HepG2 (cell line): ENCODE measurements around the gene NPPA. TPM values are rescaled to one million over a fixed set of nuclear protein-coding genes. Genes with fewer than 3 reads are reported as not detected.
A peak's percentile ranks its signal among the peaks of the same experiment; 100 is the strongest.

Source experiments
- EED ChIP-seq: sonication (generic); formaldehyde crosslinking; IDR thresholded peaks from 2 replicates; pipeline ENCODE4 v1.5.0; 2020; ENCODE audit warnings: mild to moderate bottlenecking, missing genetic modification reagents
- ELF1 ChIP-seq: sonication (generic); formaldehyde crosslinking; IDR thresholded peaks from 2 replicates; pipeline ENCODE4 v1.4.0; 2020; ENCODE audit warnings: missing genetic modification reagents
- ELK4 ChIP-seq: sonication (generic); formaldehyde crosslinking; IDR thresholded peaks from 2 replicates; pipeline ENCODE4 v1.9.0; 2021; ENCODE audit warnings: missing genetic modification reagents, borderline replicate concordance
- JARID2 ChIP-seq: sonication (generic); formaldehyde crosslinking; IDR thresholded peaks from 2 replicates; pipeline ENCODE4 v1.8.1; 2023; ENCODE audit warnings: missing genetic modification reagents, inconsistent platforms; ENCODE audit not compliant: insufficient replicate concordance
- KDM1A ChIP-seq: IDR thresholded peaks from 2 replicates; pipeline ENCODE4 v1.6.1; 2016; ENCODE audit warnings: missing compliant biosample characterization
- MBNL3 ChIP-seq: fragments of 250-450 bp; sonication (Bioruptor Pico); conservative IDR thresholded peaks from 2 replicates; pipeline ENCODE4 v1.8.0; 2022; ENCODE audit warnings: mild to moderate bottlenecking, inconsistent platforms
- MYPOP ChIP-seq: sonication (generic); formaldehyde crosslinking; IDR thresholded peaks from 2 replicates; pipeline ENCODE4 v1.8.1; 2023; ENCODE audit warnings: mild to moderate bottlenecking, moderate library complexity, missing genetic modification reagents
- NFIC ChIP-seq: IDR thresholded peaks from 2 replicates; pipeline ENCODE4 v1.6.1; 2012; ENCODE audit warnings: mild to moderate bottlenecking, low read length, inconsistent platforms
- PLRG1 ChIP-seq: fragments of 450-650 bp; conservative IDR thresholded peaks from 2 replicates; pipeline ENCODE4 v1.6.1; 2016
- POLR2G ChIP-seq: fragments of 200-400 bp; formaldehyde crosslinking; IDR thresholded peaks from 2 replicates; pipeline ENCODE4 v1.6.1; 2018; ENCODE audit warnings: mild to moderate bottlenecking, low read depth, low read length, moderate library complexity
- SALL2 ChIP-seq: sonication (generic); formaldehyde crosslinking; IDR thresholded peaks from 2 replicates; pipeline ENCODE4 v1.8.1; 2023; ENCODE audit warnings: mild to moderate bottlenecking, missing genetic modification reagents, inconsistent platforms
- SSRP1 ChIP-seq: IDR thresholded peaks from 2 replicates; pipeline ENCODE4 v1.6.1; 2016; ENCODE audit warnings: control low read depth
- USF2 ChIP-seq, 2 experiments: sonication (generic) in 1 of 2; formaldehyde crosslinking in 1 of 2; IDR thresholded peaks; 2 replicates each; pipeline versions ENCODE4 v1.5.1 to v1.6.1; 2011 to 2020; ENCODE audit warnings: borderline replicate concordance in 1 of 2, low read depth in 1 of 2, low read length in 1 of 2, mild to moderate bottlenecking in 1 of 2, missing genetic modification reagents in 1 of 2, moderate library complexity in 1 of 2
- ZHX2 ChIP-seq, 2 experiments: sonication (generic) in 1 of 2; formaldehyde crosslinking in 1 of 2; IDR thresholded peaks; 2 replicates each; pipeline versions ENCODE4 v1.6.1 to v1.9.0; 2014 to 2022; ENCODE audit warnings: antibody characterized with exemption in 1 of 2, borderline replicate concordance in 1 of 2, inconsistent platforms in 1 of 2, low read depth in 1 of 2, missing genetic modification reagents in 1 of 2
- ZNF30 ChIP-seq: sonication (generic); formaldehyde crosslinking; IDR thresholded peaks from 2 replicates; pipeline ENCODE4 v1.5.0; 2020; ENCODE audit warnings: mild to moderate bottlenecking, missing genetic modification reagents
- ZNF331 ChIP-seq: sonication (generic); formaldehyde crosslinking; IDR thresholded peaks from 2 replicates; pipeline ENCODE4 v1.4.0; 2020; ENCODE audit warnings: missing genetic modification reagents
- ZNF580 ChIP-seq: IDR thresholded peaks from 2 replicates; pipeline ENCODE4 v1.6.1; 2016; ENCODE audit warnings: low read depth, borderline replicate concordance
- polyA plus RNA-seq, 8 experiments: library from polyadenylated mRNA; depleted of rRNA in 3 of 8; stranded (reverse) in 7 of 8; unstranded in 1 of 8; fragments of >200 nt; fragmentation: Illumina TruSeq in 4 of 8; extraction: Trizol in 4 of 8; gene quantifications; 2 replicates each; pipeline versions ENCODE4 v1.2.1 to v1.2.3, GENCODE V29; 2011 to 2016; ENCODE audit warnings: low read depth in 4 of 8, missing spikeins in 1 of 8, mixed read lengths in 1 of 8; ENCODE audit not compliant: insufficient read depth in 1 of 8
- total RNA-seq, 5 experiments: library from RNA; depleted of rRNA; stranded (reverse); fragments of >200 nt; fragmentation: Illumina TruSeq; extraction: Trizol; gene quantifications; 2 replicates each; pipeline ENCODE4 v1.2.3, GENCODE V29; 2016; ENCODE audit warnings: low read depth in 1 of 5

Gene NPPA
- total and polyA plus RNA-seq, 2 of the 13 experiments (the other 11 are each of a cell fraction or from before 2014, with no cell fraction given) = not detected

GRCh38 chr1:11842154-11843041 is 5.2 kb downstream of the NPPA start (continued):
- 0 out of 2 replicates have a peak, but pooled peaks have one; percentile 46 for TF ChIP-seq ZHX2 (IDR thresholded peaks at IDR 0.05; ENCODE audit: low read depth)
- TF ChIP-seq ZHX2 (CRISPR knock-in tag; IDR thresholded peaks at IDR 0.05; ENCODE audit: borderline replicate concordance) = no peak
- no peak for TF ChIP-seq ZNF30
- TF ChIP-seq NFIC = peak; percentile 64
- TF ChIP-seq ZNF580 (CRISPR knock-in tag) = no peak
- peak; percentile 99 for TF ChIP-seq SSRP1 (CRISPR knock-in tag)
- 0 out of 2 replicates have a peak, but pooled peaks have one; percentile 32 for TF ChIP-seq ELF1 (CRISPR knock-in tag)
- peak; percentile 65; the same call in 1 of the 2 replicates for TF ChIP-seq KDM1A (CRISPR knock-in tag)
- TF ChIP-seq USF2 (IDR thresholded peaks at IDR 0.05; ENCODE audit: low read depth, low read length) = no peak
- TF ChIP-seq USF2 (CRISPR knock-in tag; IDR thresholded peaks at IDR 0.05; ENCODE audit: borderline replicate concordance) = peak; percentile 64; the same call in 1 of the 2 replicates
- TF ChIP-seq POLR2G = peak; percentile 16
- no peak for TF ChIP-seq MBNL3 (CRISPR knock-in tag)
- no peak for TF ChIP-seq ELK4 (CRISPR knock-in tag)
- peak; percentile 92 for TF ChIP-seq ZNF331 (CRISPR knock-in tag)
- peak; percentile 63; the same call in 1 of the 2 replicates for TF ChIP-seq MYPOP (CRISPR knock-in tag)
- peak; percentile 51 for TF ChIP-seq JARID2 (CRISPR knock-in tag)
- no peak for TF ChIP-seq PLRG1
- peak; percentile 61; the same call in 1 of the 2 replicates for TF ChIP-seq SALL2 (CRISPR knock-in tag)
- TF ChIP-seq EED (CRISPR knock-in tag) = no peak
